Skeletal muscle tissue (tissue), 4 donors: ENCODE measurements around the gene CNIH1. TPM values are rescaled to one million over a fixed set of nuclear protein-coding genes. Genes with fewer than 3 reads are reported as not detected.

Experiments
- H3K27ac ChIP-seq: one replicate; pipeline ENCODE4 v1.7.0; 2013; ENCODE audit warnings: mild to moderate bottlenecking, low read depth, low read length, inconsistent platforms
- H3K27me3 ChIP-seq, 3 donors: one replicate each; pipeline ENCODE4 v1.7.0; 2013; ENCODE audit warnings: low read length in 3 of 3; ENCODE audit not compliant: control insufficient read depth in 3 of 3, insufficient read depth in 3 of 3
- H3K36me3 ChIP-seq, 3 donors: one replicate each; pipeline ENCODE4 v1.7.0; 2013; ENCODE audit warnings: low read length in 3 of 3; ENCODE audit not compliant: control insufficient read depth in 3 of 3, insufficient read depth in 3 of 3
- H3K4me1 ChIP-seq, 3 donors: one replicate each; pipeline ENCODE4 v1.7.0; 2013; ENCODE audit warnings: low read length in 3 of 3, mild to moderate bottlenecking in 3 of 3; ENCODE audit not compliant: control insufficient read depth in 3 of 3, insufficient read depth in 3 of 3
- H3K4me3 ChIP-seq, 3 donors: one replicate each; pipeline ENCODE4 v1.7.0; 2013; ENCODE audit warnings: low read length in 3 of 3
- H3K9ac ChIP-seq, 3 donors: one replicate each; pipeline ENCODE4 v1.7.0; 2013; ENCODE audit warnings: low read length in 3 of 3, mild to moderate bottlenecking in 3 of 3, moderate library complexity in 2 of 3, low read depth in 1 of 3
- H3K9me3 ChIP-seq, 3 donors: one replicate each; pipeline ENCODE4 v1.7.0; 2013; ENCODE audit warnings: low read length in 3 of 3; ENCODE audit not compliant: control insufficient read depth in 3 of 3
- total RNA-seq: library from RNA; depleted of rRNA; stranded (reverse); fragments of >200 nt; gene quantifications from one replicate; pipeline ENCODE4 v1.2.3, GENCODE V29; 2014
- donor health status: Osteomylitis.

Gene CNIH1
- 30.8 TPM for total RNA-seq

DNA sequence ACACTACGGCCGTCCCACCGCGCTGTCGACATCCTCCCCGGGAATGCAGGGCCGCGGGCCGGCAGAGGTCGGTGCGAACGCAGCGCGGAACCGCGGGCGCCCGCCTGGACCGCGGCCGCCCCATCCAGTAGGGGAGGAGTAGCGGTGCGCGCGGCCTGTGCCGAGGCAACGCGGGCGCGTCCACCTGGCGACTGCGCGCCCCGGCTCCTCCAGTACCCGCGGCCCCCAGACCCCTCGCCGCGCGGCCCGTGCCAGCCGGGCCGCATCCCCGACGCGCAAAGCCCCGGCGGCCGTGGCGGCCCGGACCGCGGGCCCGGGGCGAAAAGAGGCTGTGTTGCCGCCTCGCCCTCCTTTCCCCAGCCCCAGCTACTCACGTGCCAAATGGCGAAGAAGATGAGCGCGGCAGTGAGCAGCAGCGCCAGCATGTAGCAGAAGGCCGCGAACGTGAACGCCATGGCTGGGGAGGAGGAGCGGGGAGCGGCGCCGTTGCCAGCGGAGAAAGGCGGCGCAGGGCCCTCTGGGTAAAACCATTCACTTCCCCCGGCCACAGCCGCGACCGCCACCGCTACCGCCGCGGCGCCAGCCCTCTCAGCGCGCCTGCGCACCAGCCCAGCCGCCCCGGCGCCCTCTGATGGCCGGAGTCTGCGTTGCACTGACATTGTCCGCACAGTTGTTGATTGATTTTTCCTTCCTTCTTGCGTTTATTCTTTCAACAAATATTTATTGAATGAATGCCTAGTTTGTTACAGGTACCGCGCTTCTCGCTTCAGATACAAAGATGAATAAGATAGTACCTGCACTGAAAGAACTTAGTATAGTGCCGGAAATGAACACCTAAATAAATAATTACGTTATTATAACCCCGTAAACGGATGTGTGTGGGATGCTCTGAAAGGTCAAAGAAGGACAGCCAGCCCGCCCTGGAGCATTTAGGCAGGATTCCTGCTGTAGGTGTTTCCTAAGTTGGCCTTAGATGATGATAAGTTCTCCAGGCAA lies at the start of gene CNIH1:
CNIH1 (minus strand) TSS at position 502 of the 996 bp plus-strand sequence; CDS start at position 455, 47 bp downstream.
- Histone ChIP-seq H3K27ac (peak within 1 kb of the TSS; percentile 61), H3K4me3 (peak within 1 kb of the TSS; percentile 83 to 89 (median 86)), H3K9ac (peak within 1 kb of the TSS; percentile 71 to 89 (median 83)), H3K36me3 (peaks cover 0 to 3% (median 0%) of the 10 kb centered on the region in 3 donors), H3K4me1 (peaks cover 9 to 17% (median 16%) of the 10 kb centered on the region in 3 donors), H3K27me3 (no peaks in the 10 kb centered on the region), H3K9me3 (no peaks in the 10 kb centered on the region)

DNA sequence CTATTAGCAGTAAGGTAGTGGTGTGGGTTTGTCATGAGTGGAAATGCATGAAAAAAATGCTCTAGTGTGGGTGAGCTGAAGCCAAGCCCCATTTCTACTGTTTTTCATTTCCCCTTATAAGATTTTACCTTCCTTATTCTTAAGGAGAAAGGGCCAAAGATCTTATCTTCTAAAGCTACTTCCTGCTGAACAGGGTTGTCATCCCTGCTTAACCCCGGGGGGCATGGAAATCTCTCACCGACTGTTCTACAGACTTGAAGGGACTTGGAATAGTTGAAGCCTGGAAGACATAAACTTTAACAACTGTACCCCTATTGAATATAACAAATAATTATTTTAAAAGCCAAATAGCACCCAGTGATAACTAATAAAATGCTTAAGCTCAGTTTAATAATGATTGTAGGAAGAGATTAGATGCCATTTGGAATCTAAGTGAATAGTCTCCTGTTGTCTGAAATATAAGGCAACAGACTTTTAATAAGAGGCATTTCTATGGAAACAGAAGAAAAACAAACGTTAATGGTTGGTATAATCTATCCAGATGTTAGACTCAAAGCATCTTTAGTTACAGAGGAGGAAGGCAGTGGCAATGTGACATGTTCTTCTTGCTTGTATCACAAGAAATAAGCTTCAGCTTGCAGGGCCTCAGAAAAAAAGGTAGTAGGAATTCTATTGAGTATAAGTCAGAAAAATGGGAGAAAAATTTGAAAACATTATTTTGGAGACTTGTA lies 49.4 kb upstream of the CNIH1 start:
- H3K4me3 ChIP-seq = no peak overlapping the region
- H3K27ac ChIP-seq = no peak overlapping the region
- H3K36me3 ChIP-seq = no peaks in the 10 kb centered on the region
- peaks cover 11 to 18% (median 12%) of the 10 kb centered on the region in 3 donors for H3K4me1 ChIP-seq
- no peak overlapping the region for H3K9ac ChIP-seq
- no peaks in the 10 kb centered on the region for H3K27me3 ChIP-seq
- H3K9me3 ChIP-seq = no peaks in the 10 kb centered on the region

DNA sequence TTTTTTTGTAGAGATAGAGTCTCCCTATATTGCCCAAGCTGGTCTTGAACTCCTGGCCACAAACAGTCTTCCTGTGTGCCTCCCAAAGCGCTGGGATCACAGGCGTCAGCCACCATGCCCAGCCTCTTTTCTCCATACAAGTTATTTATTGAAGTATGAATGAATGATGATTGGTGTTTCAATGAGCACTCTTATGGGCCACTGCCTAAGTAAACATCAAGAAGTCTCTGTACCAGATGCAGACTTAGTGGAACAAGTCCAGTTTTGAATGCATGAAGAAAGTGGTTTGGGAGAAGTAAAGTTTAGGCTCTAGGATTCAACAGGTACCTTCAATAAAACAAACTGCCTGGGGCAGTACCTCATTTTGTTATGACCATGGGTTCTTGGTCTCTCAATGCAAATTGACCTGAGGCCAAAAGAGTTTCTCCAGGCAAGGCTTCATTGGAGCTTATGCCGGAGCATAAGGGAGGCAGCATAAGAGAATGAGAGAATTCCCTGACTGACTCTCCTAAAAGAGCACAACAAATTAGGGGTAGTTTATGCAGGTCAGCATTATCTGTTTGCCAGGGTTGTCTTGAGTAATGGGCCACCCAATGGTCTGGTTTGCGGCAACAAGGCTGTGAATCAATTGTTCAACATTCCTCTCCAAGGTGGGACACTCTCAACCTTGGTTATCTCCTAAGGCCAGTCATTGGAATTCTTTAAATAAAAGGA lies 48.7 kb upstream of the CNIH1 start:
- Histone ChIP-seq H3K4me3 (peak overlapping the region; percentile 83 to 94 (median 83)), H3K4me1 (peaks cover 11 to 18% (median 12%) of the 10 kb centered on the region in 3 donors), H3K27me3 (no peaks in the 10 kb centered on the region), H3K27ac (no peak overlapping the region), H3K9me3 (no peaks in the 10 kb centered on the region), H3K9ac (peak overlapping the region in 2 of 3 donors; percentile 91 to 93), H3K36me3 (no peaks in the 10 kb centered on the region)

DNA sequence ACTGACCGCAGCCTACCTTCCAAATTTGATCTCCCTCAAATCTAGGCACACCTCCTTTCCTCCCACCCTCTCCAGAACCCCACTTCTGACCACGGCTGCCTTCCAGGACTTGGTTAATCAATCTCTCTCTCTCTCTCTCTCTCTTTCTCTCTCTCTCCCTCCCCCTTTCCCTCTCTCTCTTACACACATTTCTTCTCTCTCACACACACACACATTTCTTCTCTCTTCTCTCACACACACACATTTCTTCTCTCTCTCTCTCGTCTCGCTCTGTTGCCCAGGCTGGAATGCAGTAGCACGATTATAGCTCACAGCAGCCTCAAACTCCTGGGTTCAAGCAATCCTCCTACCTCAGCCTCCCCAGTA lies 48.1 kb upstream of the CNIH1 start:
- Histone ChIP-seq H3K9me3 (no peaks in the 10 kb centered on the region), H3K4me1 (peaks cover 11 to 18% (median 12%) of the 10 kb centered on the region in 3 donors), H3K36me3 (no peaks in the 10 kb centered on the region), H3K27me3 (no peaks in the 10 kb centered on the region), H3K27ac (peak overlapping the region; percentile 90), H3K9ac (peak overlapping the region; percentile 83 to 93 (median 91)), H3K4me3 (peak overlapping the region; percentile 83 to 94 (median 83))

DNA sequence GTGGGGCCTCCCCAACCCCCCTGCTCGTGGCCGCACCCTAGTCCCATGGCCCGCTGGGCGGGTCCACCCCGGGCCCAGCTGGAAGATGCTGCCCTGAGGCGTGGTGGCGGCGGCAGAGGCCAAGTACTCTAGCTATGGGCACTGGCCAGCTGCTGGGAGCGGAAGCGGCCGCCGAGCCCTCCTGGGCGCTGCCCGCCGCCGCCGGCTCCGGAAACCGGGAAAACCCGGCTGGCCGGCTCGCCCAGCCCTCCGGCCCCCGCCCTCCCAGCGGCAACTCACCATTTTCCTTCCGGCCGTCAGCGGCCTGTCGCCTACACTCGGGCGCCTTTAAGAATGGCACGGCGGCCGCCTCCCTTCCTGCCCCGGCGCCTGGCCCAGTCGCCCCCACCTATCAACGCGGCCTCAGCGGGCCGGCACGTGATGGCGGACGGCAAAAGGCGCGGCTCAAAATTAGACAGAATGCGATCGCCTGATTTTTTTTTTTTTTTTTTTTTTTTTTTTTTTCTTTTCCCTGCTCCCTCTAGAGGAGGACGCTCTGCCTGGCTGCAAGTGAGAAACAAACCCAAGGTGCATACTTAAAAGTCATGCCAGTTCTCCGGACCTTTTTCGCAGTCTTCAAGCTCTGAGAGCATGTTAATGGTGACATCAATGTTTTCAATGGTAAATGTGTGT lies 47.6 kb upstream of the CNIH1 start, which contains the start of gene GMFB:
GMFB (minus strand) TSS at position 335 of the 672 bp plus-strand sequence; CDS start at position 282, 53 bp downstream.
- Histone ChIP-seq H3K27me3 (no peaks in the 10 kb centered on the region), H3K4me3 (peak within 1 kb of the TSS; percentile 83 to 94 (median 88)), H3K4me1 (peaks cover 11 to 18% (median 12%) of the 10 kb centered on the region in 3 donors)

DNA sequence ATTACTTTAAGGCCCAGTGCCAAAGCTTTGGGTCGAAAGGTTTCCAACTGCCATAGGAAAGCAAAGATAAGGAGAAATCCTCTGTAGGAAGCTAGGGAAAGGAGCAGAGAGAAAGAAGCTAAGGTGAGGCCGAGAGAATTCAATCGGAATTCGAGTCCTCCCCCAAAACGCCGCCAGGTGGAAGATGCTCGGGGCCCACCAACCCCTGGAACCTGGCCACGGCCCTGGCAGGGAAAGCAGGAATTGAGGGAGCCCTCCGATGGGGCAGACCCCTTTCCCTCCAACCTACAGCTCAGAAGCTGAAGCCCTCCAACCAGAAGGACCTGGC lies 47.1 kb upstream of the CNIH1 start:
- Histone ChIP-seq H3K9ac (peak overlapping the region; percentile 91 to 93 (median 91)), H3K4me3 (peak overlapping the region; percentile 83 to 94 (median 88)), H3K9me3 (no peaks in the 10 kb centered on the region), H3K27ac (peak overlapping the region; percentile 90), H3K27me3 (no peaks in the 10 kb centered on the region), H3K4me1 (peaks cover 11 to 20% (median 12%) of the 10 kb centered on the region in 3 donors), H3K36me3 (peaks cover 0 to under 1% (median 0%) of the 10 kb centered on the region in 3 donors)

More for the DNA sequence above, 47.6 kb upstream of the CNIH1 start, which contains the start of gene GMFB:
- Histone ChIP-seq H3K9ac (peak within 1 kb of the TSS; percentile 91 to 93 (median 91)), H3K9me3 (no peaks in the 10 kb centered on the region), H3K27ac (peak within 1 kb of the TSS; percentile 90), H3K36me3 (no peaks in the 10 kb centered on the region)

DNA sequence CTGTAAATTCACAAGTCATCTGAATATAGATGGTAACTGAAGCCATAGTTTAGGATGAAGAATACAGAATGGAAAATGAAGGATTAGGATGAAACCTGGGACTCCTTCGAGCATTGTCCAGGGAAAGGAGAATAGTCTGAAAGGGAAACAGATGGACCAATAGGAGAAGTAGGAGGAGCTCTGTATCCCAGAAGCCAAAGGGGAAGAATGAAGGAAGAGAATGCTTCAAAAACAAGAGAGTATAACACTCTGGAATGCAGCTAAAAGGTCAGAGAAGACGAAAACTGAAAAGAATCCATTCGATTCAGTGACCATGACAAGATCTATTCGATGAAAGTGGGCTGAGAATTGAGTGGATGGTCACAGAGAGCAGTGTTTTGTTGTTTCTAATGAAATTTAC lies 46.6 kb upstream of the CNIH1 start:
- Histone ChIP-seq H3K27me3 (no peaks in the 10 kb centered on the region), H3K4me1 (peaks cover 11 to 25% (median 12%) of the 10 kb centered on the region in 3 donors), H3K9me3 (no peaks in the 10 kb centered on the region)

DNA sequence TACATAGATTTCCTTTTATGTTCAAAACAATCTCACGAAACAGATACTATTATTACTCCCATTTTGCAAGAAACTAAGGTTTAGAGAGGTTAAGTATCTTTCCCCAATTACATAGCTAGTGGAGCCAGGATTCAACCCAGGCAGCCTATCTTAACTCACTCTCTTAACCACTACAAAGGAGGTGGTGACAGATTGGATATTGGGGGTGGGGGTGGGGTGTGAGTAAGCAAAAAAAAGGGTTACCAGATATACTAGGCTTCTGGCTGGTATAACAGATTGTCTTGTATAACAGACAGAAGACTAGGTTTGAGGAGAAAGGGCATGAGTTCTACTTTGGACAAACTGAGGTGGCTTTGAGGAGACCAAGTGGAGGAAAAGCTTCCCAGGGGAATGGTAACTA lies 45.5 kb upstream of the CNIH1 start:
- Histone ChIP-seq H3K9me3 (no peaks in the 10 kb centered on the region), H3K4me3 (no peak overlapping the region), H3K27me3 (no peaks in the 10 kb centered on the region), H3K27ac (no peak overlapping the region), H3K4me1 (peaks cover 11 to 25% (median 12%) of the 10 kb centered on the region in 3 donors), H3K36me3 (peaks cover 0 to 13% (median 0%) of the 10 kb centered on the region in 3 donors), H3K9ac (no peak overlapping the region)

More for the DNA sequence above, 46.6 kb upstream of the CNIH1 start:
- H3K9ac ChIP-seq = peak overlapping the region; percentile 91 to 93 (median 91)
- H3K27ac ChIP-seq = peak overlapping the region; percentile 90
- peaks cover 0 to 5% (median 0%) of the 10 kb centered on the region in 3 donors for H3K36me3 ChIP-seq
- peak overlapping the region; percentile 83 to 94 (median 88) for H3K4me3 ChIP-seq

DNA sequence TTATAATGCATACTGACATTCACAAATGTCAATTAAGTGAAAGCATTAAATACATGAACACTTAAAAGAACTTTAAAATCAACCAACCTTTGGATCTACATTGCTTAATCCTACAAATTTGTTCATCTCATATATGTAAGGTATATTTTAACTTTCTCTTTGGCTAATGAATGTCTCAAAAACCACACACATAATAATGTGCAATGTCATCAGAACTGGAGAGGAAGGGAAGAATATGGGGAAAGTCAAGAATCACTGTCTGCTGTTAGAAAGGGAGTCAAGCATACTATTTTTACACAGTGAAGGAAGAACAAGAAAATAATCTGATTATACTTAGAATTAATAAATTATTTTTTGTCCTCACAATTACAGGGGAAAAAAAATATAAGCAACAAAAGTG lies 42.7 kb upstream of the CNIH1 start:
- Histone ChIP-seq H3K4me1 (peaks cover 5 to 21% (median 5%) of the 10 kb centered on the region in 3 donors), H3K4me3 (no peak overlapping the region), H3K36me3 (peaks cover 0 to 13% (median 0%) of the 10 kb centered on the region in 3 donors), H3K27me3 (no peaks in the 10 kb centered on the region), H3K27ac (no peak overlapping the region), H3K9ac (no peak overlapping the region), H3K9me3 (no peaks in the 10 kb centered on the region)
